ENCODE measurements around the gene FIP1L1.

FIP1L1 gene

GRCh38 chr4:53477038-53477565 is 99.7 kb downstream of the FIP1L1 start:
- DNase-seq = no peak

DNA sequence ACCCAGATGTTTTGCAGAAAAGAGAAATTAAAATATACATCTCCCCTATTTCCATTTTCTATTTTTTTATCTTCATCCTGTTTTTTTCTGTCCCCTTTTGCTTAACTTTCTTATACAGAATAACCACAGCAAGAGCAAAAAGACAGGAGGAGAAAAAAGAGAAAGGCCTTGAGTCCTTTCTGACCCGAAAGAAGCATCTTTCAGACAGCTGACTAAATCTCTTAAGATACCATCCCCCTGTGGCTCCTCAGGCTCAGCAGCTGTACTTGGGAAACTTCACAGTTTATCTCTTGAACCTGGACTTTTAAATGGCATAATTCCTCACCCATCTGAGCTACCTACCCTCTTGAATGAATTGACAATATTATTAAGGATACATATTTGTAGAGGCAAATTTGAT is 100.2 kb downstream of the FIP1L1 start:
- DNase-seq = no peak

DNA sequence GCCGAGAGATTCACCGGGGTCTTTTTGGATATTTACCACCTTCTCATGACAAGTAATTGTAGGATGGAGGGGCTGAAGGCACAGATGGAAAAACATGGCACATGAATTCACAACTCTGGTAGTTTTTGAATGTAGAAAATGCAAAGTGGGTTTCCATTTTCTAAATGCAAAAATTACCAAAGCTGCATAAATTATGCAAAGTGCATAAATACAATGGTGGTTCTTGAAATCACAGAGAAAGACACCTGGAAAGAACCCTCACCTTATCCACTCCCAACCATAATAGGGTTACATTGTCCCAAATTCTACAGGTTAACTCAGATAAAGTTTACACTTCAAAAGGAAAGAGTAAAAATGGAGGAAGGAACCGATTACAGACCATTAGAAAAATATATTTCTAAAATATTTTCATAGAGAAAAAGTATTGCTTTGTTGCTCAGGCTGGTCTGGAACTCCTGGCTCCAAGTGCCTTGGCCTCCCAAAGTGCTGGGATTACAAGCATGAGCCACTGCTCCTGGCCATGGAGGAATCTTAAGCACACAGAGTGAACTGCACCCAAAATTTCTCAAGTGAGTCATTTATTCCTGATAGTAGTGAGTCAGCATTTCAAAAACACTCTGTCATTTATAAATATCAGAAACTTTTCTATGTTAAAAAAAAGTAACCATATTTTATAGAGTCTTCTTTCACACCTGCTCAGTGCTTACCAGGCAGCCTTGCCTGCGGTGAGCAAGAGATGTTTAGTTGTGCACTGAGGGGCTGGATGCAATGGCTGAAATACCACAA is 101.4 kb downstream of the FIP1L1 start:
- no peak for DNase-seq

DNA sequence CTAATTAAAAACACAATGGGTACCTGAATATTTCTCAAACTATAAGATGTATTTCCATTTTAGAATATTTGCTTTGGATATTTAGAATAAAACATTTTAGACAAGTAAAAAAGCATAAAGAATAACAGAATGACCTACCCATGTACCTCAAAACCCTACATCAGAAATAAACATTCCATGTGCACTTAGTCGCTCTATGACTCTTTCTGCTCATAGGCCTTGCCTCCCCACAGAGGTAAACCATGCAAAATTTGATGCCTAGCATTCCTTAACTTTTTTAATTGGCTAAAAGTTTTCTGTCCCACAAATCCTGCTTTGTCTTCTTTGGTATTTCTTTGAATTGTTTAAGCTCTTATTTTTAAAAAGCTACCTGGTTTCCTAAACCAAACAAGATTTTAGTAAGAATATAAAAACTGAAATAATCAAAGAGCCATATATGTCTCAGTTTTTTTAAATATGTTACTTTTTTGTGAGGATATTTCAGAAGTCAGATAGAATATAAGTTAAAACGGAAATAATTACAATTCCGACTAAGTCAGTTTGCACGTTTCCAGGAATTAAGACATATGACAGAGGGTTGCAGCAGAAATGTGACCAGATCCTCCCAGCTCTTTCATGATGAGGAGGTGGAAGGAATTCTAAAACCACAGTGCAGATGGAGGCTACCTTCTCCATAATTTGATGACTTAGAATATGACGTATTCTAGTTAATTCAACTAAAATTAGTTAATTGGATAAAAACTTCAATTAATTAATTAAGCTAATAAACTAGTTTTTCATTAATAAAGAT is 102.5 kb downstream of the FIP1L1 start:
- no peak for DNase-seq

DNA sequence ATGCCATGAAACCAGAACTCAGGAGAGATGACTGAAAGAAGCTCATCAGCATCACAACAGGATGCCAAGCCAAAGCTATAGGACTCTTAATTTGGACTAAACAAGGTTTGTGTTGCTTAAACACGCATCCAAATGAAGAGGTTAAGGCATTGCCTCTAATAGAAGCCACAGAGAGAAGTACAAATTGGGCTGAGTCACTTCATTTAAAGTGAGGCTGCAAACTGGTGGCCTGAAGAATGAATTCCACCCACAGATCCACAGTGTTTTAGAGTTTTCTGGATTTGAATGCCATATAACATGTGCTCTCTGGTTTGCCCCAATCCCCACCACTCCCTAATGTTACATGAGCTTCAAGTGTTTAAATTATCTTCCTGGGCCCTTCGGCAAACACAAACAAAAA is 103.5 kb downstream of the FIP1L1 start:
- no peak for DNase-seq

GRCh38 chr4:53481586-53481985 is 104.1 kb downstream of the FIP1L1 start:
- DNase-seq = no peak

DNA sequence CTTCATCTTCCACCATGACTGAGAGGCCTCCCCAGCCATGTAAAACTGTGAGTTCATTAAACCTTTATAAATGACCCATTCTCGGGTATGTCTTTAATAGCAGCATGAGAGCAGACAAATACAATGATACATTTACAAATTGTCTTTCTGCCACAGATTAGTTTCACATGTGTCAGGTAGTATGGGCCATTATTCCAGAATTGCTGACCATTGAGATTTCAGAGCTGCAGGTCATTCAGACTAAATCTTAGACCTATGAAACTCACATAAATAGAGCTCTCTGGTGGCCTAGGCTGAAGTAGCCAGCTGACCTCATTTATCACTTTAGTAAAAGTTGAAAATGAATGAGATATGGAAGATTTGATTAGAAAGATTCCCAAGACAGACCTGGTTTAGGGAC is 105.8 kb downstream of the FIP1L1 start:
- DNase-seq = no peak

DNA sequence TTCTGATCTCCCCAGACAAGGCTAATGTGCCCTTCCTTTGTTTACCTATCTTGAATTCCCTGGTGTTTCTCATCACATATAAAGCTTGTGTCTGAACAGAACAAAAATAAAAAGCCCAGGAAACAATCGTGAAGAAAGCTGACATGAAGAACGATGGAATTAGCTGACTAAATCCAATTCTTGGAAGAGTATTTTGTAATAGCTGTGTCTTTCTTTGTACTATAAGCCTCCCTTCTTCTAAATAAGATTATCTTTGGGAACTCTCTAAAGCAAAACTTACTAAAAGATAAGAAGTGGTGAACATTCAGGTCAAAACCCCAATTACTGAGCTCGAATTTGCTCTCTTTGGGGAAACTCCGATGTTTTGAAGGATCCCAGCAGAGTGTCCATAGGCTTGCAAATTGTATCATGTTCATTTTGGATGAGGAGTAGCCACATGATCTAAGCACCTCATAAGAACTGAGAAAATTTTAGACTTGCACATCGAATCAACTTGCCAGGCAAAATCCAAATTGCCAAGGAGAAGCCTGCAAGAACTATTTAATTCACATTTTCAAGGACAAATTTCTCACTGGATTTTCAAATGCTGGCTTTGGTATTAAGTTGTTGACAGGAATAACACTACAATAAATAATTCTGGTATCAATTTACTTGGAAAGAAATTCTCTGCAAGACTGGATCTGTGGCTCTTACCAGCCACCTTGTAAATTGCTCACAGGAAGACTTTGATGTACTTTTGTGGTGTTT is 107.6 kb downstream of the FIP1L1 start:
- no peak for DNase-seq

- DNase-seq = no peak
Observed at GRCh38 chr4:53485658-53486040, 108.2 kb downstream of the FIP1L1 start.

- DNase-seq = no peak
Observed at GRCh38 chr4:53487766-53488165, 110.3 kb downstream of the FIP1L1 start.

DNA sequence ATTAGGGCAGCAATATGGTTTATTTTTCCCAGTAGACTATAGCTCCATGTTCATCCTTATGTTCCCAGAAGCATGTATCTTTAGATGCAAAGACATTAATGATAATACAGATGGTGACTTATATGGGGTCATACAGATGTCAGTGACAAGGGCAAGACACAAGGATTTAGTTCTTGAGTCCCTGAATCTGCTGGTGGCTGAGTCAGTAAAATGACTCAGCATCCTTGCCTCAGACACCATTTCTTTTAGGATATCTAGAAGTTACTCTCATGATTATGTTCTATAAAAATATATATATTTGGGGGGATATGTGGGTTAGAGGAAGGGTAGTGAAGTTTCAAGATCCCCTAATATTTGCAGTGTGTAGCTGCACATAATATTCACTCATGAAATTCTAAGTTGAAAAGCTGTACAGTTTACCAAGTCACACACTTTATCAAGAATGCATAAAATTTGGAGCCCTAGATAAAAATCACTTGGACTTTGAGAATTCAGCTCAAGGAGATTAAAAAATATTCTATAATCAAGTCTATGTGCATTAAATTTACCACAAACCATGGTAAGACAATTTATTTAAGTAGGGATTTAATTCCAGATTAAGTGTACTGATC is 111.9 kb downstream of the FIP1L1 start:
- no peak for DNase-seq

GRCh38 chr4:53490161-53490956 is 112.9 kb downstream of the FIP1L1 start:
- DNase-seq = no peak

GRCh38 chr4:53490965-53491622 is 113.7 kb downstream of the FIP1L1 start:
- DNase-seq = peak; percentile 1

DNA sequence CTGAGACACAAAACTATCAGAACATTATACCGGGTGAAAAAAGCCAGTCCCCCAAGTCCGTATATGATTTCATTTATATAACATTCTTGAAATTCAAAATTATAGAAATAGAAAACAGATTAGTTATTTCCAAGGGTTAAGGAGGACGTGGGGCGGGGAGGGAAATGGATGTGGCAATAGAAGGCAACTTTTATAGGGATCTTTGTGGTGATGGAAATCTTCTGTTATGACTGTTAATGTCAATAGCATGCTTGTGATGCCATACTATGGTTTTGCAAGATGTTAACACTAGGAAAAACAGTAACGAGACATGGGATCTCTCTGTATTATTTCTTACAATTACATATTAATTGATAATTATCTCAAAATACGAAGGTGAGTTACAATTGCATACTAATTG is 117.4 kb downstream of the FIP1L1 start:
- DNase-seq = no peak

- DNase-seq = no peak
Observed at GRCh38 chr4:53497487-53498244, 120.2 kb downstream of the FIP1L1 start.

GRCh38 chr4:53498706-53499105 is 121.3 kb downstream of the FIP1L1 start:
- DNase-seq = no peak

DNA sequence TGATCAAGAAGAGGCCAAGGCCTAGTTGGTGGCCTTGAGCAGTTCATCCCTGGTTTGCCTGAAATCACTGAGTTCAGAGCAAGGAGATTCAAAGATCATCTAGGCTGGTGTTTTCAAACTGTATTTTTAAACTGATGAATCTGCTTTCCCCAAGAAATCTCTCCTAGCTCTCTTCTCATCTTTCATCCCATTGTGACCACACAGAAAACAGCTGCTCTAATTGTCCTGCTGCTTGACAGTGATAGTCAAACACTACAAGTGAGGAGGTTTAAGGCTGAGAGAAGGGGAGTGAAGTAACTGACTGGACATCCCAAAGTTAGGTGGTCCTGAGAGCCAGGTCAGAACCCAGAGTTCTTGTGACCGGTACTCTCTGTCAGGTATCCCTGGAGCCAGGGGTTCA is 122.3 kb downstream of the FIP1L1 start:
- DNase-seq = no peak

DNA sequence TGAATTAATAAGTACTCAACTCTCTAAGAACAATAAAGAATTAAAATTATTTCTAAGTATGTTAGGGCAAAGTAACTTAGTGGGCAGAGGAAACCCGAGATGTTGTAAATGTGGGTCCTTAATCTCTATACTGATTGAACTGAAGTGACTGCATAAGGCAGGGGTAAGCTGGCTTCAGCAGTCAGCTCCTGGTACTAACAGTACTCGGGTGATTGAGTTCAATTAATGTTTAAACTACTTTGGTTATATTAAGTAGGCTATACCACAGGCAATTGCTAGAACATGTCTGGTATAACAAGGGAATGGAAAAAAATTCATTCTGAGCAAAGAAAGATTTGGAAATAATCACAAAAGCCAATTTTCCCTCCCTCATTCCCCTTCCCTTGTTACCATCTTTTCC is 123.1 kb downstream of the FIP1L1 start:
- no peak for DNase-seq

GRCh38 chr4:53501561-53501960 is 124.1 kb downstream of the FIP1L1 start:
- DNase-seq = no peak

- DNase-seq = no peak
Observed at GRCh38 chr4:53502094-53502493, 124.7 kb downstream of the FIP1L1 start.

GRCh38 chr4:53505947-53506346 is 128.5 kb downstream of the FIP1L1 start:
- DNase-seq = no peak

Measured in NCI-H1694 (cell line).